D721Med (cell line): ENCODE data around the gene ERG28.

Source experiments
- DNase-seq: peaks from one replicate; pipeline ENCODE4 v3.0.0; 2011; ENCODE audit warnings: low spot score; ENCODE audit not compliant: insufficient read length
- FAIRE-seq: peaks from 2 replicates; lab custom pipeline; 2011; peaks lifted over from hg19 to GRCh38; lab: Jason Lieb, UNC
- TF ChIP-seq, protein P1 (sequence below): IDR thresholded peaks from 2 replicates; pipeline ENCODE4 v1.5.1; 2012; ENCODE audit warnings: mild to moderate bottlenecking, control low read depth; ENCODE audit not compliant: insufficient read depth; ENCODE audit errors: missing control alignments

ERG28 gene

DNA sequence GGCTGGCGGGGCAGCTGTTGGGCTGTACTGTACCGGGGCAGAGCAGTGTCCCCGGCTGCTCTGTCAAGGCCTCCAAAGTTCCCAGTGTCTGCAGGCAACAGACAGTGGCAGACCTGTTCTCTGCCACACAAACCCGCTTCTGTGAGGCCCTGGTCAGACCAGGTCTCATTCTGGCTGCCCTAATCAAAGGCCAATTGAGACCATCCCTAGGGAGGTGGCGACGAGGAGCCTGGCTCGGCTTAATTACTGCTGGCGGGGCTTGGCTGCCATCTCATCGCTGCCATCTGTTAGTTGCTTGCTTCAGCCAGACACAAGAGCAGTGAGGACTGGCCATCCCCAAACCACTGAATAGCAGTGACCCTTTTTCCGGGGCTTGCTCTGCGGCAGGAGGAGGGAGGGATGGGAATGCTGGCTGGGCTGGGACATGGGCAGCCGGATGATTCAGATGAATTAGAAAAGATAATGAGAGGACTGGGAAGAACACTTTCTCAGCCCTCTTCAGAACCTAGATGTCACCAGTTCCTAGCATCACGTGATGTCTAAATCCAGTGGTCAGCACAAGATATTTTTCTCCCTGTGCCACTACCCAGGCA lies 24.5 kb downstream of the ERG28 start:
- FAIRE-seq (no peak), DNase-seq (peak; percentile 30)
- TF ChIP-seq, protein P1, sequence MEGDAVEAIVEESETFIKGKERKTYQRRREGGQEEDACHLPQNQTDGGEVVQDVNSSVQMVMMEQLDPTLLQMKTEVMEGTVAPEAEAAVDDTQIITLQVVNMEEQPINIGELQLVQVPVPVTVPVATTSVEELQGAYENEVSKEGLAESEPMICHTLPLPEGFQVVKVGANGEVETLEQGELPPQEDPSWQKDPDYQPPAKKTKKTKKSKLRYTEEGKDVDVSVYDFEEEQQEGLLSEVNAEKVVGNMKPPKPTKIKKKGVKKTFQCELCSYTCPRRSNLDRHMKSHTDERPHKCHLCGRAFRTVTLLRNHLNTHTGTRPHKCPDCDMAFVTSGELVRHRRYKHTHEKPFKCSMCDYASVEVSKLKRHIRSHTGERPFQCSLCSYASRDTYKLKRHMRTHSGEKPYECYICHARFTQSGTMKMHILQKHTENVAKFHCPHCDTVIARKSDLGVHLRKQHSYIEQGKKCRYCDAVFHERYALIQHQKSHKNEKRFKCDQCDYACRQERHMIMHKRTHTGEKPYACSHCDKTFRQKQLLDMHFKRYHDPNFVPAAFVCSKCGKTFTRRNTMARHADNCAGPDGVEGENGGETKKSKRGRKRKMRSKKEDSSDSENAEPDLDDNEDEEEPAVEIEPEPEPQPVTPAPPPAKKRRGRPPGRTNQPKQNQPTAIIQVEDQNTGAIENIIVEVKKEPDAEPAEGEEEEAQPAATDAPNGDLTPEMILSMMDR = no peak

DNA sequence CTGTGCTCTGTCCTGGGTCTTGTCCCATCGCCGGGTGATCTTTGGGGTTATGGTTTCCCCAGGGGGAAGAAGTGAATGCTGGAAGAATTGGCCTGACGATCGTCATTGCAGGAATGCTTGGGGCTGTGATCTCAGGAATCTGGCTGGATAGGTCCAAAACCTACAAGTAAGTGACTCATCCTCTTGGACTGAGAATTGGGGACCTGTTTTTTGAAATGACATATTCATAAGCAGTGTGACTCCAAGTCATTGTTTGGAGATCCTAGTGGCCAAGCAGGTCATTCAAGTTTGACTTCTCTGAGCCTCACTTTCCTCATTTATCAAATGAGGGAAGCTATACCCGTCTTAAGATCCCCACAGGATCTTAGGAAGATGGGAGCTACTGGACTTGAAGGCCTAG lies 25.8 kb downstream of the ERG28 start:
- no peak for DNase-seq
- FAIRE-seq = no peak
- TF ChIP-seq, protein P1 = no peak

DNA sequence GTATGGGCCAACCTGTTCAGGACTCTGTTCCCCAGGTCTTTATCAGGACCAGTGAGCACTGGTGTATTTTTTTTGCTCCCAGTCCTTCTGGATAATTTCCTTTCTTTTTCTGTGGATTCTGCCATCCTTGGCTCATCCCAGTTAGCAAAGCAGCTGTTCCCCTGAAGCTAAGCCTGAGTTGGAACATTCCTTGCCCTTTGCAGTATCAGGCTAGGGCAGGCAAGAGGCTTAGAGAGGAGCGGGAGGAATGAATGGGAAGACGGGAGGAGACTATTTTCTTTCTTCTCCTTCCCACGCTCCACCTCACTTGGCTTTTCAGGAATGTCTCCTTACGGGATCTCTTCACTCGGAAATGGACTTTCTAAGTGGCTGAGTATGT lies 29.2 kb downstream of the ERG28 start:
- DNase-seq (no peak), FAIRE-seq (no peak)
- TF ChIP-seq, protein P1 = no peak

DNA sequence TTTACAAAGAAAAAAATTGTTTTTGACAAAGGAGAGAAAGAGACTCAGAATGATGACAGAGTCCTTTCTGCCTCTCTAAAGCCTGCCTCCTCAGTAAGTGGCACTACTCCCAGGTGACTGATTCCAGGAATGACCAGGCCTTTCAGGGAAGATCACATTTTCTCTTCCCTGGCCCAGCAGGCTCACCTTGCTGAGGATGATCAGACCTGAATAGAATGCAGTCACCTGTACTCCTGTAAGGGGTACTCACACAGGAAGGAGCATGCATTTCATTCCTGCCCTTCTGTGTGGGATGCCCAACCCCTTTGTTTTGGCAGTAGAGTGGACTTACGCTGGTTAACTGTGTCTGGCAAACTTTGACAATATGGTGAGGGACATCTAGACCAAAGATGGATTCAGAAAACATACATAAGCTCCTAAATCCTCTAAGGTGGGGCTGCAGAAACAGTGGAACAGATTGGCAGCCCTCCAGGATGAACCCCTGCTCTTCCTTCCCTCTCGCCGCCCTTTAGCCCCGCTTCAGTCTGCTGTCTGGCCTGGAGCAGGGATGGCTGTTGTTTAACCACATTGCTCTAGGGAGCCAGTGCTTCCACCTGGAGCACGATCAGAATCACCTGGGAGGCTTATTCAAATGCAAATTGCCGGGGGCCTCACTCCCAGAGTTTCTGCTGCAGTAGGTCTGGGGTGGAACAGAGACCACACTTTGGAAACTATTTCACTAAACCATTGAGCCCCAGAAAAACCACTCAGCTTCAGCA lies 29.8 kb downstream of the ERG28 start:
- no peak for DNase-seq
- TF ChIP-seq, protein P1 = no peak
- FAIRE-seq = no peak

DNA sequence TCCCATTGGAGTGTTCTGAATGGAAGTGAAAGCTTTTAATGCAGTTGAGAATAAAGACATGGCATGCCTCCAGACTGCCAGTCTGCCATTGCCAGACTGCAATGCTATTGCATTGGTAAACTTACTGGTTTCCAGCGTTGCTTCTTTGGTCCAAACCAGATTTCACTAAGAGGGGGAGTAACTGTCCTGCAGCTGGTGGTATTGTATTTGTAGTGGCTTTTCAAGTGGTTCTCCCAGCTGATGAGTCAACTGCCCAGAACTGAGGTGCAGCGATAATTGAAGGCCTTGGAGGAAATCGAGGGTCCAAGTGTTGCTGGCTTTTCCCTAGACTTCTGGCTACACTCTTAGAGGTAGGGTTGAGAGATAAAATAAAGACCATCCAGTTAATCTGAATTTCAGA lies 31.9 kb downstream of the ERG28 start:
- FAIRE-seq = no peak
- TF ChIP-seq, protein P1 = no peak
- DNase-seq = no peak

DNA sequence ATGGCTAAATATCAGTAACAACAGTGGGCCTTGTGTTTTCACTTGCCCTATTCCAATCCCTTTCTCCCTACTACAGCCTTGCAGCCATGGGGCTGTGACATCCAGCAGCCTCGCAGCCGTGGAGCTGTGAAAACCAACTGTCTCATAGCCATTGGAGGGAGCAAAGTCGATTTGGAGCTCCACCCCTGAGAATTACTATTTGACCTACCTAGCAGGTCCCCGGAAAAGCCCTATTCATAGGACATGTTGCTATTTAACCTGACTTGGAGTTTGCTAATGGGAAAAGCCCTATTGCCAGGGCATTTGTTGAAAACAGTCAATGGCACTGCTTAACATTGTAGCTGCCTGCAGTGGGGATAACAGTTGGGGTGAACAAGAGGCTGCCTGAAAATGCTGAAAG lies 33.3 kb downstream of the ERG28 start:
- no peak for DNase-seq
- TF ChIP-seq, protein P1 = no peak
- FAIRE-seq = no peak

DNA sequence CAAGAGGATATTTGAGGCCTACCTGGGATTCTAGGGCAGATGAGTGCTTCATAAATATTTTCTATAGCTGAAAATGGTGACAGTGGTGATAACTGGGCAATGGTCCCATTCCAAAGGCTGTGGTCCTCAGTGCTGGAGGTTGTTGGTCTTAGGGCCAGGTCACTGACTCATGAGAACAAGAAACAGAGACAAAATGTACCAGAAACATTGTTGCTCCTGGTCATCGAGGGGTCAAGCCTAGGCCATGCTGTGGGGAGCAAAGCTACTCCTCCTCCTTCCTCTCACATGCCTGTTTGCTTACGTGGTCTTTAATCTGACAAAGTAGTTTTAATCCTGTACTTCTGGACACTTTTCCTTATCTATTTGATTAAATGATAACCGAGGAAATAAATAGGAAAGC lies 33.8 kb downstream of the ERG28 start:
- DNase-seq (no peak), FAIRE-seq (no peak)
- TF ChIP-seq, protein P1 = no peak
